Posterior vena cava (tissue), 2 donors: ENCODE measurements around the gene ATP5PO. TPM values are rescaled to one million over a fixed set of nuclear protein-coding genes. Genes with fewer than 3 reads are reported as not detected.

ENCODE experiments used
- DNase-seq: peaks from one replicate; pipeline ENCODE4 v3.0.0-alpha.2; 2020; ENCODE audit warnings: low spot score
- intact Hi-C, 2 donors: fragments of 100-400 bp; cut with DNase I; formaldehyde crosslinking; loops; one replicate each; pipeline versions ENCODE4 v1.14.1 to v1.14.2; 2022 to 2023
- total RNA-seq, 2 donors: library from RNA; stranded (reverse); fragmentation: NEBNext Ultra II Directional; extraction: Animal tissue kit (Norgen Biotek cat#: 25700); gene quantifications; one replicate each; pipeline ENCODE4 v1.2.1, GENCODE V29; 2021
- donor health status: DM: yes; HTN: yes; CAD: no.
- donor health status: DM: yes; HTN: yes; CAD: no.

ATP5PO gene
- total RNA-seq, 2 donors from 2014 or later: 138 to 167 TPM

DNA sequence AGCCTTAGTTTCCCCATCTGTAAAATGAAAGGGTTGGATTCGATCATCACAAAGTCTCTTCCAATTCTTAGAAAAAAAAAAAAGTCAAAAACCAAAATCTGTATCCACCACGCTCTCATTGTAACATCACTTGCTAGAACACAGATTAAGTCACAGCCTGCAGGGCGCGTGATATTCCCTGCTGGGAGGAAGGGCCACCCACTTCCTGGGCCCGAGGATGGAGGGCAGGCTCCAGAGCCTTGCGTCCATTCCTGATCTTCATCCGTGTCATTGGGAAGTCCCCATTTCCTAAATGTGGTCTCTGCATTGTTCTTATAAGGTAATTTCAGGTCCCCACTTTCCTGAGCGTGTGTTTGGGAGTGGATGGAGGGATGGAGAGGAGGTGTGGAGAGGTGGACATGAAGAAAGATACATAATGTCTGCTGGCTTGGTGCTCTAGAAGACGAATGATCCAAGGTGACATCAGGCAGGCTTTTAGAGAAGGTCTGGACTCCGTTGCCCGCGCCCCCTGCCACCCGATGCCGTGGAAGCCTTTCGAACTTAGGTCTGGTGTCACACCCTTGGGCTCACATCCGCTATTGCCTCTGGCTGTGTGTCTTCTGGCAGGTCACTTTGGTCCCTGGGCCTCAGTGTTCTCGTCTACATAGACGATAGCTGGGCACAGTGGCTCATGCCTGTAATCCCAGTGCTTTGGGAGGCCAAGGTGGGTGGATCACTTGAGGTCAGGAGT is 56.1 kb downstream of the ATP5PO start:
- peak; percentile 55 for DNase-seq
- intact Hi-C loops: no loop called here

DNA sequence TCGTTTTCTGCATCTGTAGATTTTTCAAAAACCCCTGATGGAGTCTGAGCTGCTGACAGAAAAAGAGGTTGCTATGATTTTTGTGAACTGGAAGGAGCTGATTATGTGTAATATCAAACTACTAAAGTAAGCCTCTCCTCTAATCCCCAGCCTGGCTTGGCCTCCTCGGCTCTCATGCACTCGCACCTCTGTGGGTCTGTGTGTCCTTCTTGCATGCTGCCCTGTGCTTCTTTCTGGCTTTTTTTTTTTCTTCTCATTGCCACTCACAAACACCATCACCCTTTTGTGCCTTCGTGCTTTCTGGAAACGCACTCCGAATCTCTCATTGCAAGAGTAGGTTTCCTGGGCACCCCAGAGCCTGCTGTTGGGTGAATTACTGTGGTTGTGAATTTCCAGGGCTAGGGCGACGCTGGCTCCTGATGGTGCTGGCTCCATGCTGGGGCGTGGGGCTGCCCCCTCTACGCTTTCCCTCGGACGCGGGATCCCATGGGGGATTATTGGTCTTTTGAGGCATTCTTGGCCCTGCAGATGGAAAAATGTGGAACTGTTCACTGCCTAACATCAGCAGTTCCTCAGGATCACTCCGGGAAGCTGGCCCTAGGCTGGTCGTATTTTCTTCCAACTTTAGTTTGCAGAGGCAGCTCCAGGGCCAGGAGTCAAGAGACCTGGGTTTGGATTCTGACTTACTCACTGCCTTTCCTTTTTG is 56.8 kb downstream of the ATP5PO start:
- intact Hi-C loops: no loop called here
- peak; percentile 81 for DNase-seq

DNA sequence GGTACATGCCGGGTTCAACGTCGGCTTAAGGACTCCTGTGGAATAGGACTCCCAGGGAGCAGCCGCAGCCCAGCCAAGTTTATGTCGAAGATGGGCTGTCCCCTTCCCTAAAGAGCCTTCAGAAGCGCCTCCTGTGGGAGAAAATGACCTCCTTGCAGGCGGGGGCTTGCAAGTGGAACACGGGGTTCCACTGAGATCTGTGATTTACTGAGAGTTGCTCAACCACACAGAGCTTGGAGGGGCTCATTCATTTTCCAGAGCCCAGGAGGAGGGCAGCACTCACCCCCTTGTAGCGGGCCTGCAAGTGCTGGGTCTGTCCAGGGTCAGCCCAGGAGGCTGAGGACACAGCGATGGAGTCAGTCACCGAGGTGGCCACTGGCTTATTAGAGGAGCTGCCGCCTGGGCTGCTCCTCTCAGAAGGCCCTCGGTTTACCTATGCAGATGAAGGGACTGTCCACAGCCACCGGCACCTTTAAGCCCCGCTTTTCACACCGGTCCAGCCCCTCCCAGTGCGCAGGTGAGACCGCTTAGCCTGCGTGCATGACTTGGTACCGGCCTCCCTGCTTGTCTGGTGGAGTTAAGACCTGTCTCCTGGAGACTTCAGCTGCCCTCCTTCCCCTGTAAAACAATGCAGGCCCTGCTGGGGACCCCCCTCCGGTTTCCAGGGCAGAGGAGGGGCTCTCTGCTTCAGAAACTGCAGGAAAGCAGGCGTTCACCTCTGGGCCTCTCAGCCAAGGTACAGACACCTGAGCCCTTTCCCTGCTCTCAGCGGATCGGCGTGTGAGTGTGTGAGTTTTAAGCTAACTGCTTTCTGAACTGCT is 57.5 kb downstream of the ATP5PO start:
- peak; percentile 50 for DNase-seq
- intact Hi-C loops: no loop called here

DNA sequence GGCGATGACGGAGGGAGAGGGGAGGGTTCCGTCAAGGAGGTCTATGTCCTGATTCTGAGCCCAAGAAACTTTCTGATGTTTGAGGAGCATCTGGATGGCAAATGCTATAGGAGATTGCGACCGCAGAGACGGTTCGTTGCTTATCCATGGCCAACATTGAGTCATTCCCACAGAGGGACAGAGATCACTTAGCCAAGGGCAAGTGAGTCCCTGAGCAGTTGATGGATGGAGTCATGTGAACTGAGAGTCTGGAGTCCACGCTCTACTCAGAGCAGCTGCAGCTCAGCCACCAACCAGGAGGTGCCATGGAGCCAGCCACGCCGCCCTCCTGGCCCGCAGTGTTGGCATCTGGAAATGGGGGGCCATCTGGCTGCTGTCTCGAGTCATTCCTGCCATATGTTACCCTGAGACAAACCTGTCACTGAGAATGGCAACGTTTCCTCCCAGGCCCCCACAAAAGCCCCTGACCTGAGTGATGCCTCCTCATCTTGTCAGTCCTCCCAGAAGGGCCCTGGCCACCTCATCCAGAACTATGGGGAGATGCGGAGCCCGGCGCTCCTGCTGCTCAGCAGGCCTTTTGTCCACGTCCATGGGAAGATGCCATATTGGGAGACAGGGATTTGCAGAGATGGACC is 58.6 kb downstream of the ATP5PO start:
- intact Hi-C loops: no loop called here
- peak; percentile 60 for DNase-seq

DNA sequence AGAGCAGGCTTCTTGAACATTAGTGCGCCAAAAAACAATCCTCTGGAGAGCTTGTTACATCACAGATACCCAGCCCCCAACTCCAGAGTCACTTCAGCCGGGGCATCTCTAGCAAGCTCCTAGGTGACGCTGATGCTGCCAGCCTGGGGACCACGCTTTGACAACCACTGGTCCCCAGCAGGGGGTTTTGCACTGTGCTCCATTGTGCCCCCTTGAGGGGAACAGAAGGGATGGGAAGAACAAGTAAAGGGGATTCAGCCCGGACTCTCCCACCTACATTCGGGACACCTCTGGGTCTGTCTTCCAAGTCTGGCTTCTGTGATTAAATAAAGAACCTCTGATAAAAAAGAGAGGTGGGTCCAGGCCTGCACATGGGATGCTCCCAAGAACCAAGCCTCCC is 60.4 kb downstream of the ATP5PO start:
- peak; percentile 20 for DNase-seq
- intact Hi-C loops: no loop called here

DNA sequence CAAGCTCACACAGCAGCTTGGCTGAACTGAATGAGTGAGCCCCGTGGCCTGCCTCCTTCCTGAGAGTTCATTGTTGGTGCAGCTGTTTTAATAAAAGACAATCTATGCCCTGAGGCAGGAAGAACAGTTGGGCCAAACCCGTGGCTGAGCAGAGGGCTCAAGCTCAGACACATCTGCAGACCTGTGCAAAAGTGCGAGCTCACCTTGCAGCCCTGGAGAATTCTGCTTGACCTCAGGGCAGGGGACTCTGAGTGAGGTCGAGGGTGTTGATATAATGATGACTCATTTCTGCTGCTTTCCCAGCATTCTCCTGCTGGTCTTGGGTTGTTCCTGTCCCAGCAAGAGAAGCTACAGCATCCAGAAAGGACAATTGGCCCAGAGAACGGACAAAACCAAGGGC is 61.0 kb downstream of the ATP5PO start:
- intact Hi-C loops: no loop called here
- DNase-seq: no peak

Other genes with a start within 250 kb of the ATP5PO start
- 10 to 100 TPM; 45.8 to 64.0 TPM for gene MRPS6, start 157.8 kb upstream of the ATP5PO start, total RNA-seq
- 10 to 100 TPM; 10.9 to 16.4 TPM for gene SLC5A3, start 157.8 kb upstream of the ATP5PO start, total RNA-seq